MM.1S (cell line): ENCODE measurements around the gene PDAP1.
A peak's percentile ranks its signal among the peaks of the same experiment; 100 is the strongest.
"Not testable (repeated sequence)": the region's sequence is repeated elsewhere in the genome, so short reads cannot be mapped to it uniquely, and the experiment has no call there.

Experiments
- DNase-seq: peaks from one replicate; pipeline ENCODE4 v3.0.0-alpha.2; 2015
- H2AFZ ChIP-seq: fragments of 300-600 bp; sonication (generic); 2 replicates; pipeline ENCODE4 v1.6.0; 2016; ENCODE audit warnings: antibody characterized with exemption, low read length
- H3F3A ChIP-seq: fragments of 300-600 bp; sonication (generic); 2 replicates; pipeline ENCODE4 v1.6.1; 2016; ENCODE audit warnings: mild to moderate bottlenecking, antibody characterized with exemption, low read length, moderate library complexity, mixed read lengths; ENCODE audit not compliant: insufficient read depth
- H3K27ac ChIP-seq: fragments of 300-600 bp; sonication (generic); 2 replicates; pipeline ENCODE4 v1.5.1; 2016; ENCODE audit warnings: mild to moderate bottlenecking, low read length
- H3K27me3 ChIP-seq: fragments of 300-600 bp; sonication (generic); replicated peaks from 2 replicates; pipeline ENCODE4 v1.6.0; 2016; ENCODE audit warnings: low read length; ENCODE audit not compliant: insufficient read depth
- H3K36me3 ChIP-seq: fragments of 300-600 bp; sonication (generic); replicated peaks from 2 replicates; pipeline ENCODE4 v1.6.1; 2016; ENCODE audit warnings: mild to moderate bottlenecking, low read length, mixed read lengths; ENCODE audit not compliant: insufficient read depth
- H3K4me1 ChIP-seq: fragments of 300-600 bp; sonication (generic); 2 replicates; pipeline ENCODE4 v1.6.1; 2016; ENCODE audit warnings: low read length, mixed read lengths
- H3K4me2 ChIP-seq: fragments of 300-600 bp; sonication (generic); 2 replicates; pipeline ENCODE4 v1.6.0; 2016; ENCODE audit warnings: low read depth, low read length
- H3K4me3 ChIP-seq: fragments of 300-600 bp; sonication (generic); 2 replicates; pipeline ENCODE4 v1.5.1; 2016; ENCODE audit warnings: low read length, mixed read lengths
- H3K79me2 ChIP-seq: fragments of 300-600 bp; sonication (generic); 2 replicates; pipeline ENCODE4 v1.6.1; 2016; ENCODE audit warnings: mixed run types, low read length, mixed read lengths
- H3K9ac ChIP-seq: fragments of 300-600 bp; sonication (generic); 2 replicates; pipeline ENCODE4 v1.6.1; 2016; ENCODE audit warnings: low read length, mixed read lengths
- H3K9me2 ChIP-seq: fragments of 300-600 bp; sonication (generic); replicated peaks from 2 replicates; pipeline ENCODE4 v1.6.1; 2016; ENCODE audit warnings: mild to moderate bottlenecking, low read length, mixed read lengths; ENCODE audit not compliant: insufficient read depth
- H3K9me3 ChIP-seq: fragments of 300-600 bp; sonication (generic); replicated peaks from 2 replicates; pipeline ENCODE4 v1.6.1; 2016; ENCODE audit warnings: mild to moderate bottlenecking, low read length, mixed read lengths; ENCODE audit not compliant: insufficient read depth
- H4K20me1 ChIP-seq: fragments of 300-600 bp; sonication (generic); 2 replicates; pipeline ENCODE4 v1.6.1; 2016; ENCODE audit warnings: mild to moderate bottlenecking, low read length, moderate library complexity, mixed read lengths; ENCODE audit not compliant: insufficient read depth
- EZH2 ChIP-seq: fragments of 300-600 bp; sonication (generic); optimal IDR thresholded peaks from 2 replicates; pipeline ENCODE3; 2017; ENCODE audit warnings: low read depth, mild to moderate bottlenecking, antibody characterized with exemption, low read length, mixed read lengths
- EZH2phosphoT487 ChIP-seq: fragments of 300-600 bp; sonication (generic); IDR thresholded peaks from 2 replicates; pipeline ENCODE4 v1.6.1; 2018; ENCODE audit warnings: antibody characterized with exemption, low read length
- TF ChIP-seq, protein P1 (sequence below): fragments of 300-600 bp; sonication (generic); IDR thresholded peaks from 2 replicates; pipeline ENCODE4 v1.5.1; 2016; ENCODE audit warnings: antibody characterized with exemption, low read length, mixed read lengths

The PDAP1 gene

DNA sequence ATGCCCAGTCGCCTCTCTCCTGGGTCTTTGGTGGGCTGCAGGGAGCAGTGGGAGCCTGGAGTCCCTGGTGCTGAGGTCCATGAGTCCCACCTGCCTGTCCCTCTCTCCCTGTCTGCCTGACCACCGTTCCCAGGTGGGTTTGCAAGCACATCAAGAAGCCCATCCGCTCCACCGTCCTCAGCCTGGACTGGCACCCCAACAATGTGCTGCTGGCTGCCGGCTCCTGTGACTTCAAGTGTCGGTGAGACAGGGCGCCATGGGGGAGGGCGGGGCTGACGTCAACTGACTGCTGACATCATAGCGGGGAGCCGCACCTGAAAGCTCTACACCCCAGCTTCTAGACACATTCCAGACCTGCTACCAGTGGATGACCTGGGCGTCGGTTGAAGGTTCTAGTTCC lies 18.6 kb downstream of the PDAP1 start:
- TF ChIP-seq EZH2phosphoT487 (no peak), EZH2 (no peak)
- TF ChIP-seq, protein P1, sequence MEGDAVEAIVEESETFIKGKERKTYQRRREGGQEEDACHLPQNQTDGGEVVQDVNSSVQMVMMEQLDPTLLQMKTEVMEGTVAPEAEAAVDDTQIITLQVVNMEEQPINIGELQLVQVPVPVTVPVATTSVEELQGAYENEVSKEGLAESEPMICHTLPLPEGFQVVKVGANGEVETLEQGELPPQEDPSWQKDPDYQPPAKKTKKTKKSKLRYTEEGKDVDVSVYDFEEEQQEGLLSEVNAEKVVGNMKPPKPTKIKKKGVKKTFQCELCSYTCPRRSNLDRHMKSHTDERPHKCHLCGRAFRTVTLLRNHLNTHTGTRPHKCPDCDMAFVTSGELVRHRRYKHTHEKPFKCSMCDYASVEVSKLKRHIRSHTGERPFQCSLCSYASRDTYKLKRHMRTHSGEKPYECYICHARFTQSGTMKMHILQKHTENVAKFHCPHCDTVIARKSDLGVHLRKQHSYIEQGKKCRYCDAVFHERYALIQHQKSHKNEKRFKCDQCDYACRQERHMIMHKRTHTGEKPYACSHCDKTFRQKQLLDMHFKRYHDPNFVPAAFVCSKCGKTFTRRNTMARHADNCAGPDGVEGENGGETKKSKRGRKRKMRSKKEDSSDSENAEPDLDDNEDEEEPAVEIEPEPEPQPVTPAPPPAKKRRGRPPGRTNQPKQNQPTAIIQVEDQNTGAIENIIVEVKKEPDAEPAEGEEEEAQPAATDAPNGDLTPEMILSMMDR: no peak
- no peak overlapping the region for H2AFZ ChIP-seq
- H3K4me2 ChIP-seq: no peak overlapping the region
- H3K9me3 ChIP-seq: no peaks in the 10 kb centered on the region
- H3K9ac ChIP-seq: no peak overlapping the region
- no peak overlapping the region for H3K4me3 ChIP-seq
- no peaks in the 10 kb centered on the region for H3K4me1 ChIP-seq
- peaks cover 8% of the 10 kb centered on the region; the same call in 1 of the 2 replicates for H3K79me2 ChIP-seq
- DNase-seq: no peak
- peaks cover 8% of the 10 kb centered on the region; the same call in 1 of the 2 replicates for H3F3A ChIP-seq
- H4K20me1 ChIP-seq: no peaks in the 10 kb centered on the region
- no peaks in the 10 kb centered on the region for H3K27me3 ChIP-seq
- H3K27ac ChIP-seq: no peak overlapping the region
- H3K9me2 ChIP-seq: no peaks in the 10 kb centered on the region
- no peaks in the 10 kb centered on the region for H3K36me3 ChIP-seq

DNA sequence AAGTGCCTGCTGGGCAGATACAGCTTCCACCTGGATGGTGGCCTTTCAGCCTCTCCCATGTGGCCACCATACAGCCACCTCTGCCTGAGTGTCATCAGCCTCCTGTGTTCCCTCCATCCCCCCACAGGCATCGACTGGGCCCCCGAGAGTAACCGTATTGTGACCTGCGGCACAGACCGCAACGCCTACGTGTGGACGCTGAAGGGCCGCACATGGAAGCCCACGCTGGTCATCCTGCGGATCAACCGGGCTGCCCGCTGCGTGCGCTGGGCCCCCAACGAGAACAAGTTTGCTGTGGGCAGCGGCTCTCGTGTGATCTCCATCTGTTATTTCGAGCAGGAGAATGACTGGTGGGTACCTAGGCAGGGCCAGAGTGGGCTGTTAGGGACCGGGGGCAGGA lies 20.5 kb downstream of the PDAP1 start:
- Histone ChIP-seq H3K9me2 (no peaks in the 10 kb centered on the region), H3F3A (peaks cover 8% of the 10 kb centered on the region; the same call in 1 of the 2 replicates), H3K36me3 (no peaks in the 10 kb centered on the region), H3K4me3 (no peak overlapping the region), H4K20me1 (no peaks in the 10 kb centered on the region), H3K27ac (no peak overlapping the region), H3K9me3 (no peaks in the 10 kb centered on the region), H2AFZ (no peak overlapping the region), H3K27me3 (no peaks in the 10 kb centered on the region), H3K9ac (no peak overlapping the region), H3K79me2 (peaks cover 17% of the 10 kb centered on the region), H3K4me2 (no peak overlapping the region), H3K4me1 (no peaks in the 10 kb centered on the region)
- TF ChIP-seq, protein P1: no peak
- no peak for TF ChIP-seq EZH2
- no peak for TF ChIP-seq EZH2phosphoT487
- DNase-seq: no peak

DNA sequence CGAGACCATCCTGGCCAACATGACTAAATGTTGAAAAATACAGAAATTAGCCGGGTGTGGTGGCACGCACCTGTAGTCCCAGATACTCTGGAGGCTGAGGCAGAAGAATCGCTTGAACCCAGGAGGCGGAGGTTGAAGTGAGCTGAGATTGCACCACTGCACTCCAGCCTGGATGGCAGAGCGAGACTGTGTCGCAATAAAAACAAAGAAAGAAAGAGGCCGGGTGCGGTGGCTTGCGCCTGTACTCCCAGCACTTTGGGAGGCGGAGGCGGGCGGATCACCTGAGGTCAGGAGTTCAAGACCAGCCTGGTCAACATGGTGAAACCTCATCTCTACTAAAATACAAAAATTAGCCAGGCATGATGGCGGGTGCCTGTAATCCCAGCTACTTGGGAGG lies 21.2 kb downstream of the PDAP1 start:
- not testable (repeated sequence) for H3K27me3 ChIP-seq, H3K9me2 ChIP-seq, H3K36me3 ChIP-seq, H3K9me3 ChIP-seq, H3K9ac ChIP-seq, H3K4me3 ChIP-seq, H4K20me1 ChIP-seq, H3K4me1 ChIP-seq, H2AFZ ChIP-seq, H3F3A ChIP-seq, DNase-seq, H3K27ac ChIP-seq, H3K4me2 ChIP-seq
- peaks cover 19% of the 10 kb centered on the region for H3K79me2 ChIP-seq

DNA sequence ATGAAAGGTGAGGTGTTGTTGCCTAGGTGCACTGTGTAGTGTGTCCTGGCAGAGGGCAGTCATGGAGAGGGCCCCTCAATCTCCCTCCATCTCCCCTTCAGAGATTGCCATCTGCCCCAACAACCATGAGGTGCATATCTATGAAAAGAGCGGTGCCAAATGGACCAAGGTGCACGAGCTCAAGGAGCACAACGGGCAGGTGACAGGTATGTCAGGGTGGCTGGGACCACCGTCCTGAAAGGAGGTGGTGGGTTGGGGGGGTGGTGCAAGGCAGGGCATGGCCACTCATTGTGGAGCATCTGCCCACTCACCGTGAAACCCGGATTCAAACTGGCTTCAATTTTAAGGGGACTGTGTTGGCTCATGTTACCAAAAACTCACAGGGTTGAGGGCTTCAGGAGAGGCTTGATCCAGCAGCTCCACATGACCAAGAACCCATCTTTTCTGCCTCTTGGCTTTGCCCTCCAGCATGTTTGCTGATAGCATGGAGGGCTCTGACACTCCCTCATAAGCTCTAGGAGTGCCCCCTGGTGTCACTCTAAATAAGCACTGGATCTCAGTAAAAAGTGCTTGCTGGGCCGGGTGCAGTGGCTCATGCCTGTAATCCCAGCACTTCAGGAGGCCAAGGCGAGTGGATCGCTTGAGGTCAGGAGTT lies 21.7 kb downstream of the PDAP1 start:
- no peak overlapping the region for H3K4me2 ChIP-seq
- no peak overlapping the region for H3K4me3 ChIP-seq
- no peaks in the 10 kb centered on the region for H3K4me1 ChIP-seq
- H3K9me2 ChIP-seq: no peaks in the 10 kb centered on the region
- H3K9ac ChIP-seq: no peak overlapping the region
- H2AFZ ChIP-seq: no peak overlapping the region
- H3K27me3 ChIP-seq: no peaks in the 10 kb centered on the region
- no peaks in the 10 kb centered on the region for H3F3A ChIP-seq
- H3K27ac ChIP-seq: no peak overlapping the region
- TF ChIP-seq, protein P1: peak; percentile 40
- TF ChIP-seq EZH2: no peak
- no peak for TF ChIP-seq EZH2phosphoT487
- H3K79me2 ChIP-seq: peaks cover 24% of the 10 kb centered on the region
- H4K20me1 ChIP-seq: no peaks in the 10 kb centered on the region
- no peaks in the 10 kb centered on the region for H3K36me3 ChIP-seq
- no peaks in the 10 kb centered on the region for H3K9me3 ChIP-seq
- peak; percentile 49 for DNase-seq
